SU-DHL-6 (cell line): ENCODE measurements around the gene CRYGN.

ENCODE experiments used
- CTCF ChIP-seq: fragments of 200-600 bp; sonication (generic); IDR thresholded peaks from one replicate; pipeline ENCODE4 v1.5.1; 2017; ENCODE audit warnings: antibody characterized with exemption, mild to moderate bottlenecking, low read length, moderate library complexity; ENCODE audit not compliant: insufficient read depth, poor library complexity, severe bottlenecking
- EZH2phosphoT487 ChIP-seq: fragments of 200-600 bp; sonication (generic), shearing (Covaris generic); conservative IDR thresholded peaks from 2 replicates; pipeline ENCODE4 v1.6.1; 2018; ENCODE audit warnings: mild to moderate bottlenecking, antibody characterized with exemption, low read length, moderate library complexity, mixed read lengths

GRCh38 chr7:151461096-151461941 lies 21.4 kb upstream of the CRYGN start:
- TF ChIP-seq CTCF (no peak), EZH2phosphoT487 (no peak)
